ENCODE results near the gene HTT. TPM values are rescaled to one million over a fixed set of nuclear protein-coding genes. Genes with fewer than 3 reads are reported as not detected.

HTT gene
- total and polyA plus RNA-seq, 2 of the 13 experiments (the other 11 are each of a cell fraction or from before 2014, with no cell fraction given): 17.5 to 19.5 TPM

DNA sequence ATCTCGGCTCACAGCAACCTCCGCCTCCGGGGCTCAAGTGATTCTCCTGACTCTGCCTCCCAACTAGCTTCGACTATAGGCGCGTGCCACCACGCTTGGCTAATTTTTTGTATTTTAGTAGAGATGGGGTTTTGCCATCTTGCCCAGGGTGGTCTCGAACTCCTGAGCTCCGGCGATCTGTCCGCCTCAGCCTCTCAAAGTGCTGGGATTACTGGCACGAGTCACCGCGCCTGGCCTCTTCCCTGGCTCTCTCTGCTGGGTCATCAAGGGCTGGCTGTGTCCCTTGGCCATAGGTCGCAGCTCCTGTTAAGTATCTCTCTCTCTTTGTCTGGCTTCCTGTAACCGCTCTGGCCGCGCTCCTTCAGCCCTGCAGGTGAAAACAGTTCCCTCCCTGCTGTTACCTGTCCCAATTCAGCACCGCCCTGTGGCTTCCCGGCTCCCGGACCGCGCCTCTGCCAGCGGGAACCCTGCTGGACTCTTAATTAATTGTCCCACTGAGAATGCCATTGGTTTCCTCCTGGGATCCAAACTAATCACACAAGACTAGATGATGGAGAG is 217.0 kb downstream of the HTT start (continued):
- TF ChIP-seq ZKSCAN8 (CRISPR knock-in tag; IDR thresholded peaks at IDR 0.05; ENCODE audit: borderline replicate concordance) (no peak), JARID2 (CRISPR knock-in tag; IDR thresholded peaks at IDR 0.05; ENCODE audit: insufficient replicate concordance) (no peak), LBX2 (CRISPR knock-in tag; IDR thresholded peaks at IDR 0.05; ENCODE audit: borderline replicate concordance) (no peak)

GRCh38 chr4:3291969-3292570 is 217.6 kb downstream of the HTT start:
- Histone ChIP-seq H3K79me2 (ENCODE audit: insufficient read depth, low read length) (peaks cover 27% of the 10 kb centered on the region), H3K4me2 (ENCODE audit: low read depth, low read length) (peak overlapping the region; percentile 99), H3K4me3 (replicated peaks in 1 of 3; ENCODE audit: insufficient read depth in 1 of 3, low read depth in 2 of 3, low read length in 3 of 3) (peak overlapping the region; percentile 79 to 88 (median 88)), H4K20me1 (ENCODE audit: insufficient read depth, low read length) (no peaks in the 10 kb centered on the region), H3K36me3 (replicated peaks in 1 of 2; ENCODE audit: control insufficient read depth in 1 of 2, insufficient read depth in 2 of 2, low read length in 2 of 2) (no peaks in the 10 kb centered on the region), H3K9me3 (ENCODE audit: low read length) (no peaks in the 10 kb centered on the region), H3K4me1 (ENCODE audit: insufficient read depth, low read length) (peaks cover 63% of the 10 kb centered on the region), H3K27me3 (ENCODE audit: control insufficient read depth in 1 of 2, insufficient read depth in 2 of 2, low read length in 2 of 2) (no peaks in the 10 kb centered on the region), H3K27ac (ENCODE audit: extremely low read length, insufficient read depth, low read length) (peak overlapping the region; percentile 83), H3K9ac (ENCODE audit: insufficient read depth, low read depth, low read length) (peak overlapping the region; percentile 78), H2AFZ (ENCODE audit: low read length) (no peak overlapping the region)
- peak; percentile 66 for ATAC-seq
- intact Hi-C loops (cut with micrococcal nuclease; ENCODE audit: unreplicated experiment) (loop anchor here (5.0 kb wide), 1 partner anchor 150 kb away; the partner anchor contains the start of gene HGFAC), in situ Hi-C loops (cut with HindIII; ENCODE audit: extremely low pct_ligation_motif_present, low pct_unique_long_range_greater_than_20kb) (no loop called here)
- ChIA-PET CTCF (ENCODE audit: low intra/inter-chr PET ratio, low total read pairs) (no interaction called here), POLR2A (interaction anchor here (1.4 kb wide), 1 partner anchor 116 kb away, joined by 3 read pairs; no protein-coding TSS in a partner anchor)
- BruUV-seq (replicated peaks): no TSS peak
- peak; percentile 12 for DNase-seq (ENCODE audit: low spot score)
- no peak for FAIRE-seq
- under 1% methylated on average over 19 of the region's 60 CpGs for whole genome bisulfite sequencing (ENCODE audit: low lambda C conversion rate)
- TF ChIP-seq CCAR2 (optimal IDR thresholded peaks at IDR 0.05; ENCODE audit: low read depth, low read length): no peak
- TF ChIP-seq, protein P1, sequence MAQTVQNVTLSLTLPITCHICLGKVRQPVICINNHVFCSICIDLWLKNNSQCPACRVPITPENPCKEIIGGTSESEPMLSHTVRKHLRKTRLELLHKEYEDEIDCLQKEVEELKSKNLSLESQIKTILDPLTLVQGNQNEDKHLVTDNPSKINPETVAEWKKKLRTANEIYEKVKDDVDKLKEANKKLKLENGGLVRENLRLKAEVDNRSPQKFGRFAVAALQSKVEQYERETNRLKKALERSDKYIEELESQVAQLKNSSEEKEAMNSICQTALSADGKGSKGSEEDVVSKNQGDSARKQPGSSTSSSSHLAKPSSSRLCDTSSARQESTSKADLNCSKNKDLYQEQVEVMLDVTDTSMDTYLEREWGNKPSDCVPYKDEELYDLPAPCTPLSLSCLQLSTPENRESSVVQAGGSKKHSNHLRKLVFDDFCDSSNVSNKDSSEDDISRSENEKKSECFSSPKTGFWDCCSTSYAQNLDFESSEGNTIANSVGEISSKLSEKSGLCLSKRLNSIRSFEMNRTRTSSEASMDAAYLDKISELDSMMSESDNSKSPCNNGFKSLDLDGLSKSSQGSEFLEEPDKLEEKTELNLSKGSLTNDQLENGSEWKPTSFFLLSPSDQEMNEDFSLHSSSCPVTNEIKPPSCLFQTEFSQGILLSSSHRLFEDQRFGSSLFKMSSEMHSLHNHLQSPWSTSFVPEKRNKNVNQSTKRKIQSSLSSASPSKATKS (CRISPR knock-in tag; IDR thresholded peaks at IDR 0.05): no peak
- no peak for TF ChIP-seq KAT8 (CRISPR knock-in tag; IDR thresholded peaks at IDR 0.05)
- no peak for TF ChIP-seq BRCA1 (CRISPR knock-in tag; IDR thresholded peaks at IDR 0.05)
- 0 out of 2 replicates have a peak, but pooled peaks have one; percentile 26 for TF ChIP-seq NFKB2 (CRISPR knock-in tag; IDR thresholded peaks at IDR 0.05; ENCODE audit: borderline replicate concordance)
- peak; percentile 89 for TF ChIP-seq ZNF687 (CRISPR knock-in tag; IDR thresholded peaks at IDR 0.05)
- TF ChIP-seq ZNF530 (CRISPR knock-in tag; IDR thresholded peaks at IDR 0.05; ENCODE audit: low read depth): no peak
- TF ChIP-seq SP5 (CRISPR knock-in tag; IDR thresholded peaks at IDR 0.05; ENCODE audit: borderline replicate concordance, low read depth): 0 out of 2 replicates have a peak, but pooled peaks have one; percentile 8
- TF ChIP-seq FLYWCH1 (CRISPR knock-in tag; IDR thresholded peaks at IDR 0.05): no peak
- TF ChIP-seq STAT5B (CRISPR knock-in tag; IDR thresholded peaks at IDR 0.05): no peak
- 0 out of 2 replicates have a peak, but pooled peaks have one; percentile 51 for TF ChIP-seq ZNF746 (CRISPR knock-in tag; IDR thresholded peaks at IDR 0.05)
- TF ChIP-seq CAMTA2 (CRISPR knock-in tag; IDR thresholded peaks at IDR 0.05; ENCODE audit: borderline replicate concordance): peak; percentile 61
- no peak for TF ChIP-seq HCFC1 (IDR thresholded peaks at IDR 0.05; ENCODE audit: low read depth, low read length)

All from HepG2 (cell line).